ENCODE data around the gene AACS.

The AACS gene

GRCh38 chr12:125184213-125184967, 119.2 kb downstream of the AACS start:
- Histone ChIP-seq H3K36me3 (ENCODE audit: control insufficient read depth in 2 of 2, insufficient read depth in 1 of 2, low read length in 2 of 2) (no peaks in the 10 kb centered on the region), H3K4me3 (ENCODE audit: low read depth, low read length) (no peak overlapping the region), H3K27ac (ENCODE audit: extremely low read depth, low read depth, low read length) (no peak overlapping the region), H3K4me1 (ENCODE audit: control insufficient read depth, insufficient read depth, low read length) (peaks cover 12% of the 10 kb centered on the region), H3K9me3 (ENCODE audit: control insufficient read depth, insufficient read depth, low read depth, low read length) (no peaks in the 10 kb centered on the region)
- POLR2A ChIA-PET: no interaction called here
- CTCF ChIA-PET: interaction anchor here (0.9 to 3.4 kb wide), 9 partner anchors 10 to 219 kb away, joined by 3 to 39 read pairs (median 5); no protein-coding TSS in a partner anchor
- TF ChIP-seq ZEB2 (tag by site-specific recombination; IDR thresholded peaks at IDR 0.05): no peak
- TF ChIP-seq ZXDB (tag by site-specific recombination; IDR thresholded peaks at IDR 0.05): no peak
- TF ChIP-seq ZNF202 (tag by site-specific recombination; IDR thresholded peaks at IDR 0.05; ENCODE audit: borderline replicate concordance): no peak
- no peak for TF ChIP-seq AEBP2 (tag by site-specific recombination; IDR thresholded peaks at IDR 0.05; ENCODE audit: borderline replicate concordance)
- TF ChIP-seq ZIC2 (tag by site-specific recombination; IDR thresholded peaks at IDR 0.05): 0 out of 2 replicates have a peak, but pooled peaks have one; percentile 14
- no peak for TF ChIP-seq PATZ1 (tag by site-specific recombination; IDR thresholded peaks at IDR 0.05)
- TF ChIP-seq ZNF561 (tag by site-specific recombination; IDR thresholded peaks at IDR 0.05; ENCODE audit: borderline replicate concordance): no peak

- H3K4me3 ChIP-seq (ENCODE audit: low read depth, low read length): 0 out of 2 replicates have a peak overlapping the region, but pooled peaks have one; percentile 30
- POLR2A ChIA-PET: no interaction called here
- no peak overlapping the region for H3K27ac ChIP-seq (ENCODE audit: extremely low read depth, low read depth, low read length)
- no peaks in the 10 kb centered on the region for H3K9me3 ChIP-seq (ENCODE audit: control insufficient read depth, insufficient read depth, low read depth, low read length)
- CTCF ChIA-PET: interaction anchor here (1.2 to 3.4 kb wide), 4 partner anchors 17 to 218 kb away, joined by 5 to 39 read pairs (median 15); no protein-coding TSS in a partner anchor
- peaks cover 12% of the 10 kb centered on the region for H3K4me1 ChIP-seq (ENCODE audit: control insufficient read depth, insufficient read depth, low read length)
- no peaks in the 10 kb centered on the region for H3K36me3 ChIP-seq (ENCODE audit: control insufficient read depth in 2 of 2, insufficient read depth in 1 of 2, low read length in 2 of 2)
- TF ChIP-seq ZNF341 (tag by site-specific recombination; IDR thresholded peaks at IDR 0.05; ENCODE audit: low read depth): peak; percentile 42; the same call in 1 of the 2 replicates
- peak; percentile 61 for TF ChIP-seq ZNF76 (tag by site-specific recombination; IDR thresholded peaks at IDR 0.05; ENCODE audit: borderline replicate concordance, low read depth)
- TF ChIP-seq HIC1 (tag by site-specific recombination; IDR thresholded peaks at IDR 0.05): peak; percentile 83
- peak; percentile 13; the same call in 1 of the 2 replicates for TF ChIP-seq ZNF558 (tag by site-specific recombination; IDR thresholded peaks at IDR 0.05)
- peak; percentile 74 for TF ChIP-seq ZNF398 (tag by site-specific recombination; IDR thresholded peaks at IDR 0.05)
- peak; percentile 90 for TF ChIP-seq ZEB2 (tag by site-specific recombination; IDR thresholded peaks at IDR 0.05)
- TF ChIP-seq ZNF664 (tag by site-specific recombination; IDR thresholded peaks at IDR 0.05): no peak
- no peak for TF ChIP-seq ZNF530 (tag by site-specific recombination; IDR thresholded peaks at IDR 0.05; ENCODE audit: low read depth)
- peak; percentile 43 for TF ChIP-seq ZNF561 (tag by site-specific recombination; IDR thresholded peaks at IDR 0.05; ENCODE audit: borderline replicate concordance)
- peak; percentile 91 for TF ChIP-seq GLIS2 (tag by site-specific recombination; IDR thresholded peaks at IDR 0.05)
- TF ChIP-seq ZNF629 (tag by site-specific recombination; IDR thresholded peaks at IDR 0.05): peak; percentile 66; the same call in 1 of the 2 replicates
- TF ChIP-seq ZFP69B (tag by site-specific recombination; IDR thresholded peaks at IDR 0.05): 0 out of 2 replicates have a peak, but pooled peaks have one; percentile 6
- peak; percentile 99 for TF ChIP-seq ZBTB20 (tag by site-specific recombination; IDR thresholded peaks at IDR 0.05)
- TF ChIP-seq PRDM4 (tag by site-specific recombination; IDR thresholded peaks at IDR 0.05): no peak; the same call in 1 of the 2 replicates
- TF ChIP-seq ZNF645 (tag by site-specific recombination; IDR thresholded peaks at IDR 0.05): no peak
- peak; percentile 85 for TF ChIP-seq ZNF24 (tag by site-specific recombination; IDR thresholded peaks at IDR 0.05)
Measured at GRCh38 chr12:125185311-125185739, 120.1 kb downstream of the AACS start.
